Sigmoid colon (tissue), 7 donors: ENCODE data around the gene RPTOR. TPM values are rescaled to one million over a fixed set of nuclear protein-coding genes. Genes with fewer than 3 reads are reported as not detected.

ENCODE experiments used
- DNase-seq: peaks from one replicate; pipeline ENCODE4 v3.0.0-alpha.2; 2019
- H3K27ac ChIP-seq, 4 donors: fragments of 200-600 bp; sonication (generic); one replicate each; pipeline ENCODE4 v1.5.1; 2016 to 2019; ENCODE audit warnings: mild to moderate bottlenecking in 1 of 4
- H3K27me3 ChIP-seq, 3 donors: fragments of 200-600 bp; sonication (generic); one replicate each; pipeline ENCODE4 v1.5.1; 2019; ENCODE audit warnings: mild to moderate bottlenecking in 1 of 3
- H3K36me3 ChIP-seq, 4 donors: fragments of 200-600 bp; sonication (generic); one replicate each; pipeline ENCODE4 v1.5.1; 2016 to 2019
- H3K4me1 ChIP-seq, 4 donors: fragments of 200-600 bp; sonication (generic); one replicate each; pipeline ENCODE4 v1.5.1; 2017 to 2019
- H3K4me3 ChIP-seq, 4 donors: fragments of 200-600 bp; sonication (generic); one replicate each; pipeline ENCODE4 v1.5.1; 2017 to 2019; ENCODE audit warnings: mild to moderate bottlenecking in 2 of 4, moderate library complexity in 1 of 4
- H3K9me3 ChIP-seq, 4 donors: fragments of 200-600 bp in 3 of 4; sonication (generic) in 3 of 4; one replicate each; pipeline versions ENCODE4 v1.5.1 to v1.6.1; 2013 to 2019
- CTCF ChIP-seq, 4 experiments: fragments of 450-650 bp in 3 of 4; fragments of 200-600 bp in 1 of 4; IDR thresholded peaks; one replicate each; pipeline ENCODE4 v1.5.1; 2016 to 2019; ENCODE audit warnings: antibody characterized with exemption in 4 of 4, mild to moderate bottlenecking in 3 of 4, moderate library complexity in 2 of 4
- EP300 ChIP-seq, 4 donors: sonication (generic); formaldehyde crosslinking; IDR thresholded peaks; one replicate each; pipeline ENCODE4 v1.6.1; 2017; ENCODE audit warnings: antibody characterized with exemption in 4 of 4
- POLR2A ChIP-seq, 2 donors: fragments of 450-650 bp; IDR thresholded peaks; one replicate each; pipeline ENCODE4 v1.6.1; 2016; ENCODE audit warnings: antibody characterized with exemption in 2 of 2, mild to moderate bottlenecking in 2 of 2, moderate library complexity in 2 of 2
- POLR2AphosphoS5 ChIP-seq, 4 donors: sonication (generic); formaldehyde crosslinking; IDR thresholded peaks; one replicate each; pipeline ENCODE4 v1.6.1; 2017; ENCODE audit warnings: antibody characterized with exemption in 4 of 4
- WGBS, 2 donors: extraction: QIAGEN DNeasy Blood & Tissue Kit; methylation state at CpG; one replicate each; pipeline ENCODE4 v1.1.7; 2013; 5-methylcytosine and 5-hydroxymethylcytosine counted together
- intact Hi-C: fragments of 100-400 bp; cut with DNase I; formaldehyde crosslinking; loops from one replicate; pipeline ENCODE4 v1.15.1; 2023
- polyA plus RNA-seq, 3 donors: library from polyadenylated mRNA; stranded (reverse); fragments of 200-250 nt; gene quantifications; one replicate each; pipeline ENCODE4 v1.2.3, GENCODE V29; 2013
- total RNA-seq, 4 donors: library from RNA; depleted of rRNA; stranded (reverse); fragments of >200 nt; gene quantifications; one replicate each; pipeline ENCODE4 v1.1.0, GENCODE V29; 2016
- donor health status: healthy with polysubstance abuse.
- donor health status: Bipolar disorder and iron deficiency.
- donor health status: healthy.

The RPTOR gene
- total and polyA plus RNA-seq, 7 donors: 3.7 to 68.7 (median 22.9) TPM

GRCh38 chr17:80671039-80671824 lies 126.6 kb downstream of the RPTOR start:
- 72 to 82% methylated on average over 14 of the region's 14 CpGs for WGBS, 2 donors
- Histone ChIP-seq H3K4me1 (no peaks in the 10 kb centered on the region), H3K27me3 (no peaks in the 10 kb centered on the region), H3K4me3 (no peak overlapping the region), H3K27ac (no peak overlapping the region), H3K9me3 (no peaks in the 10 kb centered on the region), H3K36me3 (no peaks in the 10 kb centered on the region)
- TF ChIP-seq POLR2A (IDR thresholded peaks at IDR 0.05) (no peak), POLR2AphosphoS5 (IDR thresholded peaks at IDR 0.05) (no peak), CTCF (IDR thresholded peaks at IDR 0.05) (no peak), EP300 (IDR thresholded peaks at IDR 0.05) (no peak)
- no peak for DNase-seq
- intact Hi-C loops: no loop called here

- Histone ChIP-seq H3K27ac (no peak overlapping the region), H3K27me3 (no peaks in the 10 kb centered on the region), H3K4me3 (no peak overlapping the region), H3K36me3 (no peaks in the 10 kb centered on the region), H3K4me1 (no peaks in the 10 kb centered on the region), H3K9me3 (no peaks in the 10 kb centered on the region)
- intact Hi-C loops: no loop called here
- WGBS, 2 donors: 47 to 77% methylated on average over 5 of the region's 5 CpGs
- DNase-seq: no peak
- TF ChIP-seq EP300 (IDR thresholded peaks at IDR 0.05) (no peak), CTCF (IDR thresholded peaks at IDR 0.05) (no peak), POLR2AphosphoS5 (IDR thresholded peaks at IDR 0.05) (no peak), POLR2A (IDR thresholded peaks at IDR 0.05) (no peak)
Measured at GRCh38 chr17:80671825-80672110, 127.1 kb downstream of the RPTOR start.

- Histone ChIP-seq H3K4me3 (no peak overlapping the region), H3K36me3 (no peaks in the 10 kb centered on the region), H3K4me1 (peaks cover 0 to 5% (median 0%) of the 10 kb centered on the region in 4 donors), H3K9me3 (no peaks in the 10 kb centered on the region), H3K27ac (no peak overlapping the region), H3K27me3 (no peaks in the 10 kb centered on the region)
- TF ChIP-seq EP300 (IDR thresholded peaks at IDR 0.05) (no peak), POLR2A (IDR thresholded peaks at IDR 0.05) (no peak), POLR2AphosphoS5 (IDR thresholded peaks at IDR 0.05) (no peak), CTCF (IDR thresholded peaks at IDR 0.05) (no peak)
- no peak for DNase-seq
- 60 to 85% methylated on average over 14 of the region's 14 CpGs for WGBS, 2 donors
- intact Hi-C loops: no loop called here
Measured at GRCh38 chr17:80673152-80673920, 128.7 kb downstream of the RPTOR start.

- H3K36me3 ChIP-seq: no peaks in the 10 kb centered on the region
Measured at GRCh38 chr17:80675438-80676095, 130.9 kb downstream of the RPTOR start.

More at GRCh38 chr17:80675438-80676095, 130.9 kb downstream of the RPTOR start:
- Histone ChIP-seq H3K4me1 (peaks cover 0 to 5% (median 2%) of the 10 kb centered on the region in 4 donors), H3K27ac (no peak overlapping the region), H3K27me3 (no peaks in the 10 kb centered on the region), H3K4me3 (no peak overlapping the region), H3K9me3 (no peaks in the 10 kb centered on the region)
- no peak for DNase-seq
- WGBS, 2 donors: 94 to 95% methylated on average over 19 of the region's 19 CpGs
- no peak for TF ChIP-seq CTCF (IDR thresholded peaks at IDR 0.05)
- no peak for TF ChIP-seq EP300 (IDR thresholded peaks at IDR 0.05)
- TF ChIP-seq POLR2A (IDR thresholded peaks at IDR 0.05): no peak
- no peak for TF ChIP-seq POLR2AphosphoS5 (IDR thresholded peaks at IDR 0.05)
- intact Hi-C loops: no loop called here
